B cell (primary cell): ENCODE measurements around the gene HSPB7.

Experiments used
- CTCF ChIP-seq: fragments of 200-600 bp; IDR thresholded peaks from one replicate; pipeline ENCODE4 v1.8.0; 2022; ENCODE audit warnings: antibody characterized with exemption, mild to moderate bottlenecking
- EZH2 ChIP-seq: IDR thresholded peaks from 2 replicates; pipeline ENCODE4 v1.6.1; 2012; ENCODE audit warnings: borderline replicate concordance, low read depth, mild to moderate bottlenecking, moderate library complexity, low read length; ENCODE audit not compliant: insufficient read depth, poor library complexity, severe bottlenecking

DNA sequence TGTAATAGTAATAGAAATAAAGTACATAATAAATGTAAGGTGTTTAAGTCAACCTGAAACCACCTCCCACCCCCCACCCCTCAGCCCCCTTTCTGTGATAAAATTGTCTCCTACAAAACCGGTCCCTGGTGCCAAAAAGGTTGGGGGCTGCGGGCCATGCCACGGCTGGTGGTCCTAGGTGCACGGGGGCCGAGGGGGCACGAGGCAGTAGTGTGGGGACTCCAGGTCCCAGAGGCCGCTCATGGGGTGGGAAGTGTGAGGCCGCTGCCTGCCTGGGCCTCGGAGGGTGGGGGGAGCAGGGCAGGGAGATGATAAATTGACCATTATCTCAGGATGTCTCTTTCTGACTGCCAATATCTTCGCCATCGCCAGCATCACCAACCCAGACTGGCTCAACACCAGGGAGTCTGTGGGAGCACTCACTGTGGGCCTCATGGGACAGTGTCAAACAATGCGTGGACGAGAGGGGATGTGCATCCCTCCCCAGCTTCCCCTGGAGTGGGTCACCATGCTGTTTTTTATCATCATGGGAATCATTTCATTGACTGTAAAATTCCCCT, 48.4 kb downstream of the HSPB7 start:
- TF ChIP-seq EZH2 = no peak
- no peak for TF ChIP-seq CTCF
